ENCODE measurements around the gene UHRF2. TPM values are rescaled to one million over a fixed set of nuclear protein-coding genes. Genes with fewer than 3 reads are reported as not detected.
A peak's percentile ranks its signal among the peaks of the same experiment; 100 is the strongest.

UHRF2 gene
- total and polyA plus RNA-seq, 2 of the 13 experiments (the other 11 are each of a cell fraction or from before 2014, with no cell fraction given), result 42.1 to 44.2 TPM

- 0 out of 2 replicates have a peak, but pooled peaks have one; percentile 68 for TF ChIP-seq ZNF597 (CRISPR knock-in tag; IDR thresholded peaks at IDR 0.05)
- peak; percentile 61; the same call in 1 of the 2 replicates for TF ChIP-seq KLF6 (CRISPR knock-in tag; IDR thresholded peaks at IDR 0.05)
- no peak for TF ChIP-seq LRRFIP1 (CRISPR knock-in tag; conservative IDR thresholded peaks at IDR 0.05)
- no peak for TF ChIP-seq SMAD1 (CRISPR knock-in tag; IDR thresholded peaks at IDR 0.05; ENCODE audit: borderline replicate concordance, low read depth)
- no peak for TF ChIP-seq ONECUT2 (CRISPR knock-in tag; IDR thresholded peaks at IDR 0.05)
- no peak for TF ChIP-seq ZNF317 (CRISPR knock-in tag; IDR thresholded peaks at IDR 0.05)
- TF ChIP-seq CENPX (CRISPR knock-in tag; IDR thresholded peaks at IDR 0.05), result no peak
- TF ChIP-seq ZNF644 (CRISPR knock-in tag; IDR thresholded peaks at IDR 0.05; ENCODE audit: low read depth), result no peak
- TF ChIP-seq HCFC1 (IDR thresholded peaks at IDR 0.05; ENCODE audit: low read depth, low read length), result no peak
- TF ChIP-seq GMEB2 (CRISPR knock-in tag; IDR thresholded peaks at IDR 0.05; ENCODE audit: low read depth), result no peak
- TF ChIP-seq XBP1 (CRISPR knock-in tag; IDR thresholded peaks at IDR 0.05), result no peak
- no peak for TF ChIP-seq CBFB (CRISPR knock-in tag; IDR thresholded peaks at IDR 0.05)
- TF ChIP-seq ZKSCAN8 (CRISPR knock-in tag; IDR thresholded peaks at IDR 0.05; ENCODE audit: borderline replicate concordance), result no peak
- no peak; the same call in 1 of the 2 replicates for TF ChIP-seq ZZZ3 (CRISPR knock-in tag; IDR thresholded peaks at IDR 0.05; ENCODE audit: borderline replicate concordance)
- no peak for TF ChIP-seq ZSCAN21 (CRISPR knock-in tag; IDR thresholded peaks at IDR 0.05; ENCODE audit: borderline replicate concordance)
- TF ChIP-seq ZNF7 (CRISPR knock-in tag; IDR thresholded peaks at IDR 0.05), result no peak
- peak; percentile 69; the same call in 1 of the 2 replicates for TF ChIP-seq TFAP4 (IDR thresholded peaks at IDR 0.05; ENCODE audit: borderline replicate concordance, low read depth)
- no peak for TF ChIP-seq RFX3 (CRISPR knock-in tag; IDR thresholded peaks at IDR 0.05)
- peak; percentile 78; the same call in 1 of the 2 replicates for TF ChIP-seq KDM2A (CRISPR knock-in tag; IDR thresholded peaks at IDR 0.05; ENCODE audit: borderline replicate concordance, low read depth)
- TF ChIP-seq ZNF549 (CRISPR knock-in tag; IDR thresholded peaks at IDR 0.05), result 0 out of 2 replicates have a peak, but pooled peaks have one; percentile 30
- no peak for TF ChIP-seq NR3C1 (CRISPR knock-in tag; IDR thresholded peaks at IDR 0.05)
Measured at GRCh38 chr9:6412487-6413364, at the start of gene UHRF2 (continued).
